NCI-H1417 treated with DMSO at 0.1 percent for 48 hours (cell line): ENCODE data around the gene KIF12.
A peak's percentile ranks its signal among the peaks of the same experiment; 100 is the strongest.
"Not testable (repeated sequence)": the region's sequence is repeated elsewhere in the genome, so short reads cannot be mapped to it uniquely, and the experiment has no call there.

ENCODE experiments used
- DNase-seq: peaks from one replicate; lab custom pipeline; 2025; lab: John Stamatoyannopoulos, UW

Gene KIF12

GRCh38 chr9:114084282-114085073 lies 14.6 kb downstream of the KIF12 start:
- DNase-seq, result no peak

DNA sequence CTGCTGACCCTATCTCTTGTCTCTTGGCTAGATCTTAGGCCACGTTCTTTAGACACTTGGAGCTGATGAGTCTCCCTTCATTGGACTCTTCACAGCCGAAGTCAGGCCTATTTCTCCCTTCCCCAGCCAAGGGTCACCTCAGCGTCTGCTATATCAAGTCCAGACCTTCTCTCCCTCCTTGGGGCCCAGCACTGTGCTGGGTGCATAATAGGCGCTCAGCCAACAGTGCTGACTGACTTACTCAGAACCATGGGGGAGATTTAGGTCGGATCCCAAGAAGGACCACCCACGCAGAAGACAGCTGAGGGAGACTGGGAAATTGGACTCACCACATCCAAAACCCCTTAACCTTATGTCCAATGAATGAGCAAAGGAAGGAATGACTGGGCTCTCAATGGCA lies 15.4 kb downstream of the KIF12 start:
- DNase-seq, result no peak

- not testable (repeated sequence) for DNase-seq
Measured at GRCh38 chr9:114082763-114083412, 16.2 kb downstream of the KIF12 start.

- DNase-seq, result peak; percentile 28
Measured at GRCh38 chr9:114082017-114082762, 16.9 kb downstream of the KIF12 start.

DNA sequence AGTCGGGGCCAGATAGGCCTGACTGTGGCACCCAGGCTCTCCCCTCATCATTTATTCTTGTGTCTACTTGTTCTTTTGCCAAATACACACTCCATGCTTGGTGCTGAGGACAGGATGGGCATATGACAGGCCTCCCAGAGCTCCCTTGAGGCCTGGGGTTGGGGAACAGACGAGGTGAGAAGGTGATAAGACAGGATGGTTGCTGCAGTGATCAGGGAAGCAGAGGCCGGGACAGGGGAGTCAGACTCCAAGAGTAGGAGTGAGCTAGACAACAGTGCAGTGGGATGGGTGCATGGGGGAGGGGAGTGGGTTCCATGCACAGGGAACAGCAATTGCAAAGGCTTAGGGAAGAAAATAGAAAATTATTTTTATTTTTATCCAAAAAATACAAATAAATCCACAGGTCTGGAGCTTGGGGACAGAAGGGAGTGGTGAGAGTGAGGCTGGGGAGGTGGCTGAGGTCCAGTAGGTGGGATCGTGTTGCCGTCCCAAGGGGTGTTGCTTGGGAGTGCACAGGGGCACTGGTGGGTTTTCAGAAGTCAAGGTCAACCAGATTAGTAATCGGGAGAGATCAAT lies 17.6 kb downstream of the KIF12 start:
- DNase-seq, result no peak

DNA sequence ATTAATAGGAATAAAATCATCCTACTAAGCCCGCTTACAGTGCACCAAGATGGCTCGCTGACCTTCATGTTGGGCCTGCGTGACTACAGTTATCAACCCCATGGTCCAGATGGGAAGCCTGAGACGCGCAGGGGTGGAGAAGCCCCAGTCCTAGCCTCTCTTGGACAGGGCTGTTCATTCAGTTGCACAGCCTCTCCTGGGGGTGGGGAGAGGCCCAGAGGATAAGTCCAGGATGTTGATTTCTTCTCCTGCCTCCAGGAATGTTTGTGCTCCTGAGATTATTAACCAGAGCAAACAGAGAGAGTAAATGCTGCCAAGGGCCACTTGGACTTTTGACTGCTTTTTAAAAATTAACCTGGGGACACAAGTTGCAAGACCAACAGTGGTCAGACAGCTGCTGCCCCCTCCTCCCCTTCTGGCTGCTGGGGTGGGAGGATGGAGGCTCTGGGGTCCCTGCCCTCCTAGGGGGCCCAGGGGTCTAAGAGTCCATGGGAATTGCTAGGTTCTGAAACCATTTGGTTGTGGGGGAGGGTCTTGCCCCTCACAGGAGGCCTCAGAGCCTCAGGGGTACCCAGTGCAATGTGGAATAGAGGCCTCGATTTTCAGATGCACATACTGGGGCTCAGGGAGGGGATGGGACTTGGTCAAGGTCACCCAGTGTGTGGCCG lies 18.2 kb downstream of the KIF12 start:
- no peak for DNase-seq

- DNase-seq, result no peak
Measured at GRCh38 chr9:114080195-114080772, 18.8 kb downstream of the KIF12 start.

DNA sequence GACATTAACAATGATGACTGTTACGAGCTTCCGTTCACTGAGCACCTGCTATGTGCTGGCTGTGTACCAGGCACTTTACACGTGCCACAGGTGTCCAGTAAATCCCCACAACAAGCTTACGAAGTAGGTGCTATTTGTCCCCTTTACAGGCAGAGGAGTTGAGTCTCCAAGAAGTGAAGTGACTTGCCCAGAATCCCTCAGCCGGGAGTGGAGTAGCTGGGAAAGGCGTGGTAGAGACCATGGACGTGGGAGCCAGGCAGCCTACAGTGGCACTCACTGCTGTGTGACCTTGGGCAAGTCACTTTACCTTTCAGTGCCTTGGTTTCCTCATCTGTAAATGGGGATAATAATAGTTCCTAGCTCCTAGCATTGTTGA lies 20.3 kb downstream of the KIF12 start:
- DNase-seq, result no peak

DNA sequence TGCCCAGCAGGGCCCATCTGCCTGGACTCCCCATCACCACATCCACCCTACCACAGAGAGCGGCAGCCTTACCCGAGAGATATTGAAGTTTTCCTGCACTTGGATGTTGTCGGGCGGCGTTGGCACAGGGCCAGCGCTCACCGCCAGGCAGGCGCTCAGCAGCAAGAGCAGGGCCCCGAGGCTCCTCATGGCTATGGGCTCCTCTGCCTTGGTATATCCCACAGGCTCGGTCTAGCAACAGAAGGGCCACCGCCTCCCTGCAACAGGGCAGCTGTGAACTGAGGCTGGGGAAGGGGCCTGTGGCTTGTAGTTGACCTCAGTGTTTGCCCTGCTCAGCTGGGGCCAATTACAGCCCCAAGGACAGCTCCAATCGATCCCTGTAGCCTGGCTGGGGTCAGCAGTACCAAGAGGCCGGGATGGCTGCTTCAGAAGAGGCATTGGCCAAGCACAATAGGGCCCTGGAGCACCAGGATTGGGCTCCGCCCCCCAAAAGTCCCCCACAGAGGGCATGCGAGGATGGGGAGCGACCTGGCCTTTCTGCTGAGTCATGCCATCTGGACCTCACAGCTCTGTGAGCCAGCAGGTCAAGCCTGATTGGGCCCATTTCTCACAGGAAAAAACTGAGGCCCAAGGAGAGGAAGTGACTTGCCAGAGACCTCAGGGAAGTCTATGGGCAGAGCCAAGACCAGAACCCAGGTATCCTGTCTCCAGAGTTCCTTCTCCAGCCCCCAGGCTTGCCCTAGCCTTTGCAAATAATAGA lies 20.9 kb downstream of the KIF12 start, which contains the start of gene AMBP:
TSS of gene AMBP (minus strand) at position 280 of the 760 bp plus-strand sequence. CDS start at position 189, 91 bp downstream.
- no peak for DNase-seq

GRCh38 chr9:114077162-114077837 lies 21.8 kb downstream of the KIF12 start:
- DNase-seq, result no peak

DNA sequence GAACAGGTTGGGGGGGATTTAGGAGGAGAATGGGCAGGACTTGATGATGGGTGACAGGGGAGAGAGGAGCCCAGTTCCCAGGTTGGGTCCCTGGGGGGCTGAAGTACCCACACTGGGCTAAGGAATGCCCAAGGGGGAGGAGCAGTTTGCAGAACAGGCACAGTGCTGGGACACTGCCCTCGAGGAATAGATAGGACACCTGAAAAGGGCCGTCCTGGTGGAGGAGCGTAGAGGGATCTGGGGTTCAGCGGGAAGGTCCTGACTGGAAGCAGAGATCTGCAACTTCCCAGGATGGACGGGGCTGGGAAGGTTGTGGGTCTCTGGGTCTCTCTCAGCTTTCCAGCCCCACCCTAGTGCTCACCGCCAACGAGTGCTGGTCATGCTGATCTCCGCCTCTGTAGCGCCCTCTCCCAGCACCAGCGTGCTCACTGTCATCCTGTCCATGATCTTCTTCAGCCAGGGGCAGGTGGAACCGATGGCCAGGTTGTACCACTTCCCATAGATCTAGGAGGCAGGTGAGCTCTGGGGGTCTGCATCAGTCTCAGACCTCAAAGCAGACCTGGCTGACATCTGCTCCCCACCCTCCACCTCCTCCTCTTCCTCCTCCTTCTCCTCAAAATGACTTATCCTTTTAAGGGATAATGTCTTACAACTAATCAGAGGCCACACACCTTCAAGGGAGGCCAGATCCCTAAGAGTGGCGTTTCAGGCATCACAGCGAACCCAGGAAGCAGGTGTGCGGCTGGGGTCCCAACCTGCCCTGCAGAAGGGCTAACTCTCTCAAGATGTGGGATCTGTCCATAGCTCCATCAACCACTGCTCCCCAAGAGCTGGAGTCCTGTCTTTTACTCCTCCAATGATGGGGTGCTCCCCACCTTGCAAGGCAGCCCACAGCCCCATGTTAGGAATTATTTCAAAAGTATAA lies 22.6 kb downstream of the KIF12 start:
- DNase-seq, result no peak

DNA sequence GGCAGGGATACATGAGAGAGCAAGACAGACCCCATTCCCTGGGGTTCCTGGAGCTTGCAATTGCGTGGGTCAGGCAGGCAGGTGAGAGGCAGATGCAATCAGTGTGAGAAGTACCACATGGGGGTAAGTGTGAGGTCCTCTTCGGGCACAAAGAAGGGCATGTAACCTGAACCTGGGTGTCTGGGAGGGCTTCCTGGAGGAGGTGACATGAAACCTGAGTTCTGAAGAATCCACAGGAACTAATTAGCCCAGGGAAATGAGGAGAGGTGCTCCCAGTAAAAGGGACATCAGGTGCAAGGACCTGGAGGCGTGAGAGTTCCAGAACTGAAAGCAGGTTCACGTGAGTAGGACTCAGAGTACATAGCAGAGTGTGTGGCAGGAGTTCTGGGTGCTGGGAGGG lies 23.5 kb downstream of the KIF12 start:
- no peak for DNase-seq

GRCh38 chr9:114072184-114073140 lies 26.6 kb downstream of the KIF12 start:
- DNase-seq, result no peak

GRCh38 chr9:114071197-114071795 lies 27.8 kb downstream of the KIF12 start:
- no peak for DNase-seq

GRCh38 chr9:114070188-114071103 lies 28.6 kb downstream of the KIF12 start:
- no peak for DNase-seq

GRCh38 chr9:114069476-114070187 lies 29.5 kb downstream of the KIF12 start:
- no peak for DNase-seq
